ENCODE results near the gene SPRR3. TPM values are rescaled to one million over a fixed set of nuclear protein-coding genes. Genes with fewer than 3 reads are reported as not detected.

Gene SPRR3
- total RNA-seq, 8 experiments from 2014 or later: 0.50 to 0.85 TPM; not detected in 6

- Histone ChIP-seq H3K4me3 (no peak overlapping the region), H3K27ac (no peak overlapping the region), H3K4me1 (replicated peaks in 1 of 2) (no peaks in the 10 kb centered on the region)
- in situ Hi-C loops (cut with MboI; ENCODE audit: low pct_unique_long_range_greater_than_20kb in 2 of 9, low sequenced_read_pairs in 9 of 9, unreplicated experiment in 9 of 9): no loop called here
- no peak for ATAC-seq (replicated peaks in 6 of 8)
Measured at GRCh38 chr1:153032073-153032472, 30.5 kb downstream of the SPRR3 start.

- peak in 3 of 8 experiments; percentile 49 to 100 (median 99) for ATAC-seq (replicated peaks in 6 of 8)
- WGBS, 10 experiments: 40 to 83% (median 64%) methylated on average over 1 to 3 of the region's 3 CpGs; no CpG with 5 or more reads in 2 of the 10 experiments
Measured at GRCh38 chr1:153032677-153033308, 31.2 kb downstream of the SPRR3 start.

GRCh38 chr1:153035211-153035610, 33.7 kb downstream of the SPRR3 start:
- Histone ChIP-seq H3K4me1 (replicated peaks in 1 of 2) (no peaks in the 10 kb centered on the region), H3K27ac (no peak overlapping the region), H3K4me3 (no peak overlapping the region)
- ATAC-seq (replicated peaks in 6 of 8): no peak
- WGBS, 10 experiments: 9 to 88% (median 43%) methylated on average over 1 of the region's 1 CpG; no CpG with 5 or more reads in 3 of the 10 experiments
- in situ Hi-C loops (cut with MboI; ENCODE audit: low pct_unique_long_range_greater_than_20kb in 2 of 9, low sequenced_read_pairs in 9 of 9, unreplicated experiment in 9 of 9): no loop called here

More at GRCh38 chr1:153032677-153033308, 31.2 kb downstream of the SPRR3 start:
- in situ Hi-C loops (cut with MboI; ENCODE audit: low pct_unique_long_range_greater_than_20kb in 2 of 9, low sequenced_read_pairs in 9 of 9, unreplicated experiment in 9 of 9): no loop called here
- no peaks in the 10 kb centered on the region for H3K4me1 ChIP-seq (replicated peaks in 1 of 2)
- no peak overlapping the region for H3K27ac ChIP-seq
- no peak overlapping the region for H3K4me3 ChIP-seq

- in situ Hi-C loops (cut with MboI; ENCODE audit: low pct_unique_long_range_greater_than_20kb in 2 of 9, low sequenced_read_pairs in 9 of 9, unreplicated experiment in 9 of 9): no loop called here
- peak in 2 of 8 experiments; percentile 99 for ATAC-seq (replicated peaks in 6 of 8)
Measured at GRCh38 chr1:153040950-153041631, 39.5 kb downstream of the SPRR3 start, which contains the start of gene SPRR2D. TSS of gene SPRR2D (minus strand) at chr1:153041120. CDS start at chr1:153040346, 774 bp downstream.

GRCh38 chr1:153049211-153049610, 47.7 kb downstream of the SPRR3 start:
- no peak for ATAC-seq (replicated peaks in 6 of 8)
- Histone ChIP-seq H3K4me3 (no peak overlapping the region), H3K27ac (no peak overlapping the region), H3K4me1 (replicated peaks in 1 of 2) (no peaks in the 10 kb centered on the region)
- 0 to 49% (median 37%) methylated on average over 1 to 2 of the region's 2 CpGs; no CpG with 5 or more reads in 6 of the 10 experiments for WGBS, 10 experiments
- in situ Hi-C loops (cut with MboI; ENCODE audit: low pct_unique_long_range_greater_than_20kb in 2 of 9, low sequenced_read_pairs in 9 of 9, unreplicated experiment in 9 of 9): no loop called here

More at GRCh38 chr1:153040950-153041631, 39.5 kb downstream of the SPRR3 start, which contains the start of gene SPRR2D:
- 0 to 67% (median 48%) methylated on average over 1 to 4 of the region's 4 CpGs; no CpG with 5 or more reads in 1 of the 10 experiments for WGBS, 10 experiments
- Histone ChIP-seq H3K4me3 (no peak within 1 kb of the TSS), H3K27ac (no peak within 1 kb of the TSS), H3K4me1 (replicated peaks in 1 of 2) (no peaks in the 10 kb centered on the region)

Other genes with a start within 250 kb of the SPRR3 start
- gene KPRP, start 243.7 kb upstream of the SPRR3 start, total RNA-seq: 1 to 10 TPM in 1 of 8 experiments, under 1 TPM in 5, not detected in 2; 0.20 to 1.8 (median 0.37) TPM
- not detected for gene LCE1F, start 226.6 kb upstream of the SPRR3 start, total RNA-seq
- under 1 TPM in 3 of 8 experiments, not detected in 5; 0.23 to 0.95 (median 0.51) TPM for gene LCE1E, start 215.5 kb upstream of the SPRR3 start, total RNA-seq
- gene LCE1D, start 205.0 kb upstream of the SPRR3 start, total RNA-seq: not detected
- 1 to 10 TPM in 1 of 8 experiments, under 1 TPM in 1, not detected in 6; 0.76 to 1.0 TPM for gene LCE1C, start 195.1 kb upstream of the SPRR3 start, total RNA-seq
- gene LCE1B, start 189.8 kb upstream of the SPRR3 start, total RNA-seq: under 1 TPM in 3 of 8 experiments, not detected in 5; 0.24 to 0.66 (median 0.25) TPM
- not detected for gene LCE1A, start 174.3 kb upstream of the SPRR3 start, total RNA-seq
- 1 to 10 TPM in 1 of 8 experiments, under 1 TPM in 1, not detected in 6; 0.87 to 1.7 TPM for gene LCE6A, start 158.9 kb upstream of the SPRR3 start, total RNA-seq
- gene LCE7A, start 141.8 kb upstream of the SPRR3 start, total RNA-seq: 1 to 10 TPM in 1 of 8 experiments, not detected in 7; 2.4 TPM
- not detected for gene SMCP, start 123.4 kb upstream of the SPRR3 start, total RNA-seq
- gene IVL, start 93.2 kb upstream of the SPRR3 start, total RNA-seq: under 1 TPM in 5 of 8 experiments, not detected in 3; 0.13 to 0.90 (median 0.17) TPM
- not detected for gene SPRR5, start 54.5 kb upstream of the SPRR3 start, total RNA-seq
- gene SPRR4, start 31.1 kb upstream of the SPRR3 start, total RNA-seq: 1 to 10 TPM in 1 of 8 experiments, under 1 TPM in 1, not detected in 6; 0.29 to 1.7 TPM
- gene SPRR1A, start 17.7 kb upstream of the SPRR3 start, total RNA-seq: not detected
- gene SPRR1B, start 29.5 kb downstream of the SPRR3 start, total RNA-seq: not detected
- under 1 TPM in 1 of 8 experiments, not detected in 7; 0.52 TPM for gene SPRR2D, start 39.4 kb downstream of the SPRR3 start, total RNA-seq
- gene SPRR2A, start 55.8 kb downstream of the SPRR3 start, total RNA-seq: under 1 TPM in 2 of 8 experiments, not detected in 6; 0.29 to 0.67 TPM
- gene SPRR2B, start 69.9 kb downstream of the SPRR3 start, total RNA-seq: not detected
- gene SPRR2E, start 92.8 kb downstream of the SPRR3 start, total RNA-seq: under 1 TPM in 1 of 8 experiments, not detected in 7; 0.54 TPM
- gene SPRR2F, start 111.8 kb downstream of the SPRR3 start, total RNA-seq: not detected
- gene SPRR2G, start 149.1 kb downstream of the SPRR3 start, total RNA-seq: 1 to 10 TPM in 1 of 8 experiments, under 1 TPM in 2, not detected in 5; 0.50 to 1.0 (median 0.90) TPM
- 1 to 10 TPM in 2 of 8 experiments, under 1 TPM in 1, not detected in 5; 0.50 to 2.0 (median 1.0) TPM for gene LELP1, start 201.7 kb downstream of the SPRR3 start, total RNA-seq
- gene PRR9, start 215.8 kb downstream of the SPRR3 start, total RNA-seq: under 1 TPM in 1 of 8 experiments, not detected in 7; 0.13 TPM

All from motor neuron (in vitro differentiated cells).